Activated T-cell treated with anti-CD3 and anti-CD28 coated beads for 4 hours (primary cell): ENCODE results near the gene ITGA3.

Source experiments
- DNase-seq: peaks from one replicate; pipeline ENCODE4 v3.0.0-alpha.2; 2020

Gene ITGA3

DNA sequence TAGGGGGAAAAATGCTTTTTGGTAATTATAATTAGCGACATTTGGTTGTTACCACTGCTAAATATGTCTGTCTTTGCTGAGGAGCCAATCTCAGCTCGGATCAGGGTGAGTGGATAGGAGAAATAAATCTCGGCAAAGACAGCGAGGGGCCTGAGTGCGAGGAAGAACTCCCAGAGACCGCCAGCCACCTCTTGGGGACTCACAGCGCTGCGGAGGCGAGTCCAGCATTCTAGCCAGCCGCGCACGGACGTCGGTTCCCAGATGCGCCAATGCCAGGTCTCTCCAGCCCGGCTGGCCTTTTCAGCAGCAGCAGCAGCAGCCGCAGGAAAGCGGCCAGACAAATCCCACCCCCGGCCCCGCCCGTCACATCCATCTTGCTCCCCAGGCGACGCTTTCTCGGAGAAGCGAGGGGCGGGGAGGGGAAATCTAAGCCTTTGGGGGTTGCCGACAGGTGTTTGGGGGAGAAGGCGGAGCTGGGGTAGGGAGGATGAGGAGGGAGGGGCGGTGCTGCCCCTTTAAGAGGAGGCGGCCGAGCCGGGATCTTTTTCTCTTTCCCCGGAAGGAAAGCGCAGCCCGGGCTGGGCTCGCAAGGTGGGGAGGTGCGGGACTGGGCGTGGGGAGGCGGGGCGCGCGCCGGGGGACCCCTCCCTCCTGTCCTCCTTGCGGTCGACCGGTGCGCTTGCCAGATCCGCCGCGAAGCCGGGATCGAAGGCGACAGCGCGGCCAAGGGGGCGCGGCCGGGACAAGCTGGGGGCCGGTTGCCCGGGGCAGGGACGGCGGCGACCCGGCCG lies at the start of gene ITGA3:
TSS of gene ITGA3 (plus strand) at position 685 of the 791 bp plus-strand sequence. CDS start 330 bp downstream, outside the sequence.
- peak; percentile 49 for DNase-seq

DNA sequence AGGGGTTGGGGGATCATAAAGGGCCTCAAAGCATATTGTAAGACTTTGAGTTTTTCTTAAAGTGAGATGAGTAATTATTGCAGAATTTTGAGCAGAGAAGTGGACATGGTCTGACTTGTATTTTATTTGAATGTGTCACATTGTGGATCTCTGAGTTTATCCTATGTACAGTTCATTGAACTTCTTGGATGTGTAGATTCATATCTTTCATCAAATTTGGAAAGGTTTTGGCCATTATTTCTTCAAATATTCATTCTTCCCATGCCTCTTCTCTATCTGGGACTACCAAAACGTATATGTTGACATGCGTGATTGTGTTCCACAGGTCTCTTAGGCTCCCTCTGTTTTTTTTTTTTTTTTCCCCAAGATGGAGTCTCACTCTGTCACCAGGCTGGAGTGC lies 46.6 kb upstream of the ITGA3 start:
- no peak for DNase-seq

DNA sequence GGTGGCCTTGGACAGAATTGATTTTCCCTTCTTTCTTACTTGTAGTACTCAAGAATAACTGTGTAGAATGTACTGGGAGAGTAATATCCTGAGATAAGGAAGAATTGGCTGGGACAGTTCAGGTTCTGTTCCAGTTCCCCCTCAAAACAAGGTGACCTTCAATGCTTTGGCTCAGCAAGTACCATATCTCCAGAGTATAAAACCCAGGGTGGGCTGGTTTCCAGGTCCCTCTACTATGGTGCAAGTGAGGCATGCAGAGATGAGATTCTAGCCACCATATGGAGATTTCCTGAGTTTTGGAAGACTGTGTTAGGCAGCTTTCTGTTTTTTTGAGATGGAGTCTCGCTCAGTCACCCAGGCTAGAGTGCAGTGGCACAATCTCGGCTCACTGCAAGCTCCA lies 42.8 kb upstream of the ITGA3 start:
- no peak for DNase-seq

DNA sequence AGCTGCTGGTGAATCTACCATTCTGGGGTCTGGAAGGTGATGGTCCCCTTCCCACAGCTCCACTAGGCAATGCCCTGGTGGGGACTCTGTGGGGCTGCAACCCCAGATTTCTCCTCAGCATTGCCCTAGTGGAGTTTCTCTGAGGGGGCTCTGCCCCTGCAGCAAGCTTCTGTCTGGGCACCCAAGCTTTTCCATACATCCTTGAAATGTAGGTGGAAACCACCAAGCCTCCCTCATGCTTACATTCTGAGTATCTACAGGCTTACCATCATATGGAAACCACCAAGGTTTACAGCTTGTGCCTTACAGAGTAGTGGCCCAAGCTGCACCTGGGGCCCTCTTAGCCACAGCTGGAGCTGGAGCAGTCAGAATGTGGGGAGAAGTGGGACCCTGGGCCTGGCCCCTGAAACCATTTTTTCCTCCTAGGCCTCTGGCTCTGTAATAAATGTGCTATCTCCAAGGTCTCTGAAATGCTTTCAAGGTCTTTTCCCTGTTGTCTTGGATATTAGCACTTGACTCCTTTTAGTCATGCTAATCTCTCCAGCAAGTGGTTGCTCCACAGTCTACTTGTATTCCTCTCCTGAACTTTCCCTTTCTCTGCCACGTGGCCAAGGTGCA lies 41.3 kb upstream of the ITGA3 start:
- no peak for DNase-seq

DNA sequence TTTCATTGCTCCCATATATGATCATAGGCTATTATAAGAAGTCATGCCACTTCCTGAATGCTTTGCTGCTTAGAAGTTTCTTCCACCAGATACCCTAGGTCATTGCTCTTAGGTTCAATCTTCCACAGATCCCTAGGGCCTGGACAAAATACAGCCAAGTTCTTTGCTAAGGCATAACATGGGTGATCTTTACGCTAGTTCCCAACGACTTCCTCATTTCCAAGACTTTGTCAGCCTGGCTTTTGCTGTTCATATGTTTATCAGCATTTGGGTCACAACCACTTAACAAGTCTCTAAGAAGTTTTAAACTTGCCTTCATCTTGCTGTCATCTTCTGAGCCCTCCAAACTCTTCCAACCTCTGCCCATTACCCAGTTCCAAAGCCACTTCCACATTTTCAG lies 40.8 kb upstream of the ITGA3 start:
- no peak for DNase-seq

DNA sequence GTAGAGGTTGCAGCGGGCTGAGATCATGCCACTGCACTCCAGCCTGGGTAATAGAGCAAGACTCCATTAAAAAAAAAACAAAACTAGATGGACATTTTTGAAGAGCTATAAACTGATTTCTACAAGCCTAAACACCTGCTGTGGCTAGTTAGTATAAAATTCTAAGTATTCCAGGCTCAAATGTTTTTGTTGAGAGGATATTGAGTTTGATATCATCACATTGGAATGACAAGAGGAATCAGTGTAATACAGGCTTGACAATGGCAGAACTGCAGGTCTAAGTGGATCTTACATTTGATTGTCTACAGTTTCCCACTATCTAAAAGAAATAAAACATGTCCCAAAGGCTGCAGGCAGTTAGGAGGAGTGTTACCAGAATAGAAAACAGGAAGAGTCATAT lies 37.0 kb upstream of the ITGA3 start:
- DNase-seq = no peak

DNA sequence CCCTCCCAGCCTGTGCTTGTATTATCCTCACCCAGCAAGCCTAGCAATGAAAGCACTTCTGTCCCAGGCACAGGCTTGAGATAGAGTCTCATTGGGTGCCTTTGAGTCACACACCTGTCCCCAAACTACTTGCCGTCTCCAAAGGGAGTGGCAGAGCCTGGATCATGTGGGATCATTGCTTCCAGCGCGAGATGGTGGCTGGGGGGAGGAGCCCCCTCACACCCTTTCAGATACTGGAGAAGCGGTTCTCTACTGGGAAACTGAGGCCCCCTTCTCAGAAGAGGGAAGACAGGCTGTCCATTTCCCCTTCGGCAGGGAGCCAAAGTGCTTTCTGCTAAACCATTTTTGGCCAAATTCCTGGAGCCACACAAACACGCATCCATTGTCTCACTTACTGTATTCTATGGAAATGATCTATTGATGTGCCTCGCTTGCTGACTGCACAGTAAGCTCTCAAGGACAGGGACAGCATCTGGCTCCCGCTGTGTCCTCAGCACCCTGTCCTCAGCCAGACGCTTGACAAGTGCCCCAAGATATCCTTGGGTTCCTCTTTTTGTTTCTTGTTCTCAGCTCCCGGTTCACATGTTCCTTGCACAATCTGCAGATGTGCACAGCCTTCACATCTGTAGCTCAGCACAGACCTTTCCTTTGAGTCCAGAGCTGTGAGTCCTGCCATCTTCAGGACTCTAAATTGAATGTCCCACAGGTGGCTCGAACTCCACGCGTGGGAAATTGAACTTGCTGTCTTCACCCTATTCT lies 34.9 kb upstream of the ITGA3 start:
- DNase-seq = no peak

DNA sequence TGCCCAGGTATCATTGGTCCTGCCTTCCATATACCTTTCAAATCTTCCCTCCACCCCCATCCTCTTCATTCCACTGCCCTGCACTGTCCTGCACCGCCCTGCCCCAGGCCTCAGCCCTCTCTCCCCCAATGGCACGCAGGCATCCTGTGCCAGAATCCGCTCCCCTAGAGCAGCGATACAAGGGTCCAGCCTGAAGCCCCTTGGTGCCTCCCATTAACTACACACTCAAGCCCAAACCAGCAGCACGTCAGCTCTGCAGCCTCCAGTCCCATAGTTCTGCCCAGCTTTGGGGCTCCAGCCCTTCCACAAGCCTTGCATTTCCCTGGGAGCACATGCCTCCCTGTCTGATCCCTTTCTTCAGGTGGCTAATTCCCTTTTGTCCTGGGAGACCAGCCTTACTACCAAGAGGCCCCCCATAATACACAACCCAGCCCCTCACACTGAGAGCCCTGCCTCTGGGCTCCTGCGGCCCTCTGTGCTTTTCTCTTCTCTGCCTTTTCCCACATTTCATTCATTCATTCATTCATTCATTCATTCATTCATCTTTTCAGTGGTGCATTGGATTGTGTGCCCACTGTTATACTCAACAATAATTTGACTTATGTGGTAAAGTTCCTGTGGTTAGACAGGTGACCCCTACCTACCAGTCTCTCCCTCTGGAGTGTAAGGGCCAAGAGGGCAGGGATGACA lies 34.1 kb upstream of the ITGA3 start:
- DNase-seq = no peak

DNA sequence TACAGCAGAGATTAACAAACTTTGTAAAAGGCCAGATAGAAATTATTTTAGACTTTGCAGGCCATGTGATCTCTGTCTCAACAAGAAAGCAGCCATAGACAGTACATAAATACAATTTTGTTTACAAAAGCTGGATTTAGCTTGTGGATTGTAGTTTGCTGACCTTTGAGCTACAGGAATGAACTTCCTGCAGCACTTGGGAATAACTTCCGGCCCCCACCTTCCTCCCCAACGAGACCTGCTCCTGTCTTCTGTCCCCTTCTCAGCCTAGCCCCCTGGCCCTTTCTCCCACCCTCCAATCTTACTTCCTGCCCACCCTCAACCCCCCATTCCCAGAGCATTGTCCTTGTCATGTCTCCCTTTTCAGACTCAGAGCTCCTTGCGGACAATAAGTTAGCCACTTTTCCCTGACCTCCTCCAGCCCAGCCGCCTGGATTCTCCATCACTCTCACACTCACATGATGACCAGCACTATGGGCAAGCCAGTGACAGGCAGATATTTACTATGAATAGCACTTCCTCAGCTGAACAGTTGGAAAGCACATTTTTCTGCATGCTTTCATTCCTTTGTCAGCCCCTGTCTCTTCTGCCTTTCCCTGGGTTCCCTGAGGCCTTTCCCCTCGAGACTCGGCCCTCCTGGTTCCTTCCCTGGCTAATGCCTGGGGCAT lies 33.3 kb upstream of the ITGA3 start:
- DNase-seq = no peak

DNA sequence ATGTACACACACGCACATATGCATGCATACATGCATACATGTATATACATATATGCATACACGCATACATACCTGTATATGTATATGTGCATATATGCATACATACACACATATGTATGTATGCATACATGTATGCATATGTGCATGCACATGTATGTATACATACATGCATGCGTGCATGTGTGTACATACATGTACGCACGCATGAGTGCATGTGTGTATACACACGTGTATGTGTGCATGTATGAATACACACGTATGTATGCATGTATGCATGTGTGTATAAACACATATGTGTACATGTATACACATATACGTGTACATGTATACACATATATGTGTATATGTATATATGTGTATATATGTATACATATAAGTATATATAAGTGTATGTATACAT lies 32.4 kb upstream of the ITGA3 start:
- DNase-seq = no peak

DNA sequence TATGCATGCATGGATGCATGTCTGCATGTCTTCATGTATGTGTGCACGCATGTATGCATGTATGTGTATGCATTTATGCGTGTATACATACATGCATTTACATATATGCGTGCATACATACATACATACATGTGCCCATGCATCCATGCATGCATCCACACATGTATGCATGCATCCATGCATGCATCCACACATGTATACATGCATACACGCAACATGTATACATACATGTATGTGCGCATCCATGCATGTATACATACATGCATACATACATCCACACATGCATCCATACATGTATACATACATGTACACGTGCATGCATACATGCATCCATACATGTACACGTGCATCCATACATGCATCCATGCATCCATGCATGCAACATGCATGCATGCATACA lies 31.1 kb upstream of the ITGA3 start:
- no peak for DNase-seq

DNA sequence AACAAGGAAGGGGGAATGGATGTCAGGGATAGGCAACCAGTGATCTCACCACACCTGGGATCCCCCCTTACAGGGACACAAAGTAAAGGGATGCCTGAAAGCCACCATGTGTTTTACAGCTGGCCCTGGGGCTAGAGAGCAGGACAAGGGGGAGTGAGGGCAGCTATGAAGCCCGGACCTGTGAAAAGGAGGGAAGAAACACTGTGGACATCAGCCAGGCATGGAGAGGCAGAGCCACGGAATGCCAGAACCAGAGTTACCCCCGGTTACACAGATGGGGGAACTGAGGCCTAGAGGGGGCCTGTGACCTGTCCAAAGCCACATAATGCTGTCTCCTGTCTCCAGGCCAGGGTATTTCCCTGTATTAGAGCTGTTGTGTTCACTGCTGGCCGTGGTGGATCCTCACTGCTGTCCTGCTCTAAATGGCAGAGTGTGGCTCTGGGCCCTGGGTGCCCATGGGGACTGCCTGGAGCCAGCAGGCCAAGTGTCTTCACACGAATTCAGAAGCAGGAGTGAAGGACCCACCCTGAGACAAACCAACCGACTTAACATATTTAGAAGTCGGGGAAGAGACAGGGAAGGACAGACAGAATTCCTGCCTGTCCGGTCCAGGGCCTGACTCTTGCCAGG lies 29.7 kb upstream of the ITGA3 start:
- DNase-seq = no peak

DNA sequence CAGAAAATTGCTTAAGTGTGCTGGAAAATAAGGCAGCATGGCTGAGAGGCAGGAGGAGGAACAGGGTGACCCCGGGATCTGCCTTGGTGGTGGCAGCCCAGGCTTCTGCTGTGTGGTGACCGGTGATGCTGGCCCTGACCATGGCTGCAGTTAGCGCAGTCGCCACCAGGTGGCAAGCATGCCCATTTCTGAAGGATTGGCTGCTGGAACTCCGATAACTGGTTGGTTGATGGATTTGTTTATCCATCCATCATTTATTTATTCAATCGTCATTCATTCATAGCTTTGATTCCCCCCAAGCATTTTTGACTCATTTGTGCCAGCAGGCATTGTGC lies 29.1 kb upstream of the ITGA3 start:
- peak; percentile 78 for DNase-seq

DNA sequence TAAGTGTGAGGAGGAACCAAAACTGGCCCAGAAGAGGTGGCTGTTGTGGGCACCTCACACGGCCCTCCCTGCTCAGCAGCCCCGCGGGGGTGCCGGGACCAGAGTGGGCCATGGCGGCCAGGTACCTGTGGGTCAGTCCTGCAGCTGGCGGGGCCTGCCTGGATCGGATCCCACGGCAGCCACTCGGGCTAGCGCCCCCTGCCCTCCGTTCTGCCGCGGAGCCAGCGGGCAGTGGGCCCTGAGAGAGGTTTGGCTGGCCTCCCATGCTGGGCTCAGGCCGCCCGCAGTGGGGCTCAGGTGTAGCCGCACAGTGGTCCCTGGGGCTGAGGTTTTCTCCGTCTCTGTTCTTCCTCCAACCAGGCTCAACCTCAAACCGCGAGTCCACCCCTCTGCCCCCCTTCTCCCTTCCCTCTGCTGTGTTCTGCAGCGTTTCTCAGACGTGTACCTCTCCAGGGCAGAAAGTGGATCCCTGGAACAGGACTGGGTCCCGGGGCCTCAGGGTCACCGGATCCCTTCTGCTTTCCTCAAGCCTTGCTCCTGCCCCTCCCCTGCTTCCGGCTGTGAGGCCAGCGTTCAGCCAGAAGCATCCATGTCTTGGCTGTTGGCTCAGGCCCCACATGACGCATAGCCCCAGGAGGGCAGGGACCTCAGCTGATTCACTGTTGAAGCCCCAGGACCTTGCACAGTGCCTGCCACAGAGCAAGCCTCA lies 28.6 kb upstream of the ITGA3 start:
- no peak for DNase-seq

DNA sequence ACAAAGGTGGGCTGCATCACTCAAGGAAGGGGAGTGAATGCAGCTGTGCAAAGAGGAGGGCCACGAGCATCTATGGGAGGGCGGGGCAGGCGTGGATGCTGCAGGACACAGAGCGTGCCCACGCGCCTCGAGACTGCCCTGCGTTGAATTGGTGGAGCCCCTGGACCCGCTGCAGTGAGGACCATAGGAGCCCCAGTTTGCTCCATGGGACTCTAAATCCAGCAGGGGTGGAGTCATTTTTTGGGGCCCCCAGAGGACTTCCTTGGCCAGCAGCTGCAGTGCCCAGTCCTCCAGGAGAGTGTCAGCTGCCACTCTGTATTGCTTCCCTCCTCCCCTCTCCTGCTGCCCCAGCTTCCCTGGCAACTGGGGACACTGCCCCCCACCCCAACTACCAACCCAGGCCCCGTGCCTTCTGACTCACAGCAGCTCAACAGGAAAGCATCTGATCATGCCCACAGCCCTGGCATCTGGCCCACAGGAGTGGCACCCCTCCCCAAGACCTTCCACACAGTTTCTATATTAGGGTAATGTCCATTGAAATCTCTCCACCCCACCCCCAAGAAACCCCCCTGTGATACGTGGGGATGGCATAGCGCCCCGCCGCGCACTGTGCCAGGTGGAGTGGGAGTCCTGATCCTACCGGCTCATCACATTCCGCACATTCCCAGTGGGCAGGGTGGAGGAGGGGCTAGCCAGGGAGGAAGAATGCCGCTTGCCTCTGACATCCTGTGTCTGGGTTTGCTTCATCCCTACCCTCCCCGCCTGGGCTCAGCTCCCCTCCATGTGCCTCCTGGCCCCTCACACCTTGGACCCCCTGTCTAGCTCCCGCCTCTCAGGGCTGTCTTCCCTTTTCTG lies 27.8 kb upstream of the ITGA3 start:
- DNase-seq = no peak

DNA sequence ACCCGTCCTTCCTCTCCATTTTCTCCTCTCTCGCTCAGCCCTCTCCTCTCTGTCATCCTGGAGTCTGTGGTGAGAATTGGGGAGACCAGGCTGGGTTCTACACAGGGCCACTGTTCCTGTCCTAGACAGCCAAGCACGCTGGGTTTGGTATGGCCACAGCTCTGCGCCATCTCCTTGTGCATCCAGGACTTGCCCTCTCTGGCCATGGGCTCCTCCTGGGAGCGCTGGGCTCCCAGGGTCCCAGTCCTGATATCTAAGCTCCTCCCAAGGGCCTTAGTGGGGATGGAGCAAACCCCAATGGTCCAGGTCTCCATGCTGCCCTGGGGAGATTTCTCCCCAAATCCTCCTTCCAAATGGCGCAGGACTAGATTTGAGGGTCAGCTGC lies 27.2 kb upstream of the ITGA3 start:
- no peak for DNase-seq

DNA sequence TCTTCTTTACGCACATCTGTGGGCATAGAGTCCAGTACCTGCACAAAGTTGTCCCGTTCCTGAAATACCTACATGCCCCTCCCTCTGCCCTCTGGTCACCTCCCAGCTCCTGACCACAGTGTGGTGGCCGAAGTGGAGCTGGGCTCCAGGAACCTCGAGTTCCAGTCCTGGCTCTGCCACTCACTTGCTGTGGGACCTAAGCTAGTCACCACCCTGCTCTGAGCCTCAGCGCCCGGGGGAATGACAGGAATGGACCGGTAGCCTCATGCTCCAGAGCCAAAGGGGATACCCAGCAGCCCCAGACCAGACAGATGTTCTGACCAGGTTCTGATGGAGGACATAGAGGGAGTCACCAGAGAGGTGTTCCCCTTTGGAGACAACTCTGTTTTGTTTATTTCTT lies 26.7 kb upstream of the ITGA3 start:
- no peak for DNase-seq

DNA sequence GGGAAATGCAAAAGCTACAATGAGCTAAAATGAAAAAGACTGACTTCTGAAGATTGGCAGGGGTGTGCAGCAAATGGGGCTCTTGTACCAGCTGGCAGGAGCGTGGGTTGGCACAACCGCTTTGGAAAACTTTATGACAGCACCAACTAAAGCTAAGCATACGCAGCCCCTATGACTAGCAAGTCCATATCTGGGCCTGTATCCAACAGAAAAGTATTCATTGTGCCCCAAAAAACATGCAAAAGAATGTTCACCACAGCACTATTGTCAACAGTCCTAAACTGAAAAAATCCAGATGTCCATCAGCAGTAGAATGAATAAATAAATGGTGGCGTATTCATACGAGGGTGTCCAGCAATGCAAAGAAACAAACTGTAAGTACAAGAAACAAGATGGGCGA lies 22.6 kb upstream of the ITGA3 start:
- DNase-seq = no peak

DNA sequence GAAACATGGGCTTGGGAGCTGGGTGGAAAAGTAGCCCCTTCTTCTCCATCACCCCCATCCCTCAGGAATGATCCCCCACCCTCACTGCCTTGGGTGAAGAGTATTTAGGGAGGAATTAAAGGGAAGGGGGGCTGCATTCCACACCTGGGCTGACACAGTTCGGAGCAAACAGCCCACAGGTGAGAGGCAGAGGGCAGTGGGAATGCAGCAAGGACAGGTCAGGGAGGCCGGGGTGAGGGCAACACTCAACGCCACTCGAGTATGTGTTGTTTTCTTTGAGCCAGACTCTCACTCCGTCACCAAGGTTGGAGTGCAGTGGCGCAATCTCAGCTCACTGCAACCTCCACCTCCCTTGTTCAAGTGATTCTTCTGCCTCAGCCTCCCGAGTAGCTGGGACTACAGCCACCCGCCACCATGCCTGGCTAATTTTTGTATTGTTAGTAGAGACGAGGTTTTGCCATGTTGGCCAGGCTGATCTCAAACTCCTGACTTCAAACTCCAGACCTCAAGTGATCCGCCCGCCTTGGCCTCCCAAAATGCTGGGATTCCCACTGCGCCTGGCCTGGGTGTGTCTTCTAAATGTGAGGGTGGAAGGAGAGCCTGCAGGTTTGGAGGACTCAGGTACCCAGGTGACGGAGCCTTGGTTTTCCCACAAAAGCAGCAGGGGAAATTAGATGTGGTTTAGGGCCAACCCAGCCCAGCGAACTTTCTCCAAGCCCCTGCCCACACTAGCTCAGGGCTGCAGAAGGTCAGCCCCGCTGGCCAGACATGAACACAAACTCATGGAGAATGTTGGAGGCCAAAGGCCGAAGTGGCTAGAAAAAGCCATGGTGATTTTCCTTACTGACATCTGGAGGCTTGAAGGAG lies 21.2 kb upstream of the ITGA3 start:
- DNase-seq = no peak

DNA sequence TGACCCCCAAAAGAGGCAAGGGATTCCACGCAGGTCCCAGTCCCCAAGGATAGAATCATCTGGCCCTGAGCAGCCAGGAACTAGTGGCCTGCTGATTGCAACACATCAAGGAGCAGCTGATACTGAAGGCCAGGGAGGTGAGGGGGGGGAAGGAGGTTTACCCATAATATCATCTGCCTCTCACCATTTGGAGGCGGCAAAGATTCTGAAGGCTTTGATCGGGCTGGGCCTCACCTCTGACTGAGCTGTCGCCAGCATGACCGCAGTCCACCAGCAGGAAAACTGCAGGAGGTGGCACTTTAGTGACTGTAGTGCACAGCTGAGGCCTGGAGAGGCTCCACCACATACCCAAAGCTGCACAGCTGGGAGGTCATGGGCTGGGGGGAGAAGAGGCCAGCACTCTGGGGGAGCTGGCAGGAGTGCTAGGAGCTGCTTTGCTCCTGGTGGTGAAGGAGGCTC lies 20.5 kb upstream of the ITGA3 start:
- no peak for DNase-seq
